ENCODE results near the gene PNPLA1.

Gene PNPLA1

GRCh38 chr6:36269834-36270705 lies at the start of gene PNPLA1:
Gene PNPLA1, plus strand, starts transcription at chr6:36270060. Its CDS starts 400 bp downstream, at chr6:36270460.
- no peak for DNase-seq (ENCODE audit: low read depth, low spot score)

- DNase-seq (ENCODE audit: low read depth, low spot score): no peak
Measured at GRCh38 chr6:36220226-36220625, 49.6 kb upstream of the PNPLA1 start.

- no peak for DNase-seq (ENCODE audit: low read depth, low spot score)
Measured at GRCh38 chr6:36221674-36222073, 48.2 kb upstream of the PNPLA1 start.

GRCh38 chr6:36222924-36223323 lies 46.9 kb upstream of the PNPLA1 start:
- DNase-seq (ENCODE audit: low read depth, low spot score): no peak

GRCh38 chr6:36223706-36224105 lies 46.2 kb upstream of the PNPLA1 start:
- DNase-seq (ENCODE audit: low read depth, low spot score): no peak

- DNase-seq (ENCODE audit: low read depth, low spot score): no peak
Measured at GRCh38 chr6:36224918-36225461, 44.9 kb upstream of the PNPLA1 start.

GRCh38 chr6:36226438-36227047 lies 43.3 kb upstream of the PNPLA1 start:
- no peak for DNase-seq (ENCODE audit: low read depth, low spot score)

- DNase-seq (ENCODE audit: low read depth, low spot score): no peak
Measured at GRCh38 chr6:36227379-36228228, 42.3 kb upstream of the PNPLA1 start.

GRCh38 chr6:36229223-36229622 lies 40.6 kb upstream of the PNPLA1 start:
- no peak for DNase-seq (ENCODE audit: low read depth, low spot score)

GRCh38 chr6:36230371-36230770 lies 39.5 kb upstream of the PNPLA1 start:
- no peak for DNase-seq (ENCODE audit: low read depth, low spot score)

- no peak for DNase-seq (ENCODE audit: low read depth, low spot score)
Measured at GRCh38 chr6:36232172-36232571, 37.7 kb upstream of the PNPLA1 start.

GRCh38 chr6:36235309-36235708 lies 34.6 kb upstream of the PNPLA1 start:
- no peak for DNase-seq (ENCODE audit: low read depth, low spot score)

GRCh38 chr6:36235862-36236261 lies 34.0 kb upstream of the PNPLA1 start:
- no peak for DNase-seq (ENCODE audit: low read depth, low spot score)

GRCh38 chr6:36239774-36240173 lies 30.1 kb upstream of the PNPLA1 start:
- DNase-seq (ENCODE audit: low read depth, low spot score): no peak

GRCh38 chr6:36241728-36242127 lies 28.1 kb upstream of the PNPLA1 start:
- no peak for DNase-seq (ENCODE audit: low read depth, low spot score)

- DNase-seq (ENCODE audit: low read depth, low spot score): no peak
Measured at GRCh38 chr6:36242161-36242560, 27.7 kb upstream of the PNPLA1 start.

GRCh38 chr6:36242626-36243025 lies 27.2 kb upstream of the PNPLA1 start:
- no peak for DNase-seq (ENCODE audit: low read depth, low spot score)

- no peak for DNase-seq (ENCODE audit: low read depth, low spot score)
Measured at GRCh38 chr6:36243562-36244212, 26.2 kb upstream of the PNPLA1 start.

GRCh38 chr6:36244641-36245280 lies 25.1 kb upstream of the PNPLA1 start:
- DNase-seq (ENCODE audit: low read depth, low spot score): peak; percentile 79

- DNase-seq (ENCODE audit: low read depth, low spot score): peak; percentile 30
Measured at GRCh38 chr6:36245572-36246061, 24.2 kb upstream of the PNPLA1 start.

All from iPS DF 19.7 (cell line).